Osteoblast (primary cell): ENCODE measurements around the gene RPL18A. TPM values are rescaled to one million over a fixed set of nuclear protein-coding genes. Genes with fewer than 3 reads are reported as not detected.
"Not testable (repeated sequence)": the region's sequence is repeated elsewhere in the genome, so short reads cannot be mapped to it uniquely, and the experiment has no call there.

Experiments used
- DNase-seq: peaks from one replicate; pipeline ENCODE4 v3.0.0; 2011; ENCODE audit warnings: low spot score, mixed read lengths; ENCODE audit not compliant: insufficient read length; ENCODE audit errors: missing footprints
- H2AFZ ChIP-seq: 2 replicates; pipeline ENCODE4 v1.6.0; 2011; ENCODE audit warnings: mild to moderate bottlenecking, low read length
- H3K27ac ChIP-seq: 2 replicates; pipeline ENCODE4 v1.5.1; 2011; ENCODE audit warnings: mild to moderate bottlenecking, low read depth, low read length, moderate library complexity
- H3K27me3 ChIP-seq: 2 replicates; pipeline ENCODE4 v1.6.0; 2012; ENCODE audit warnings: mild to moderate bottlenecking, control low read depth, inconsistent platforms, low read length, moderate library complexity; ENCODE audit not compliant: insufficient read depth
- H3K36me3 ChIP-seq: 2 replicates; pipeline ENCODE4 v1.5.1; 2011; ENCODE audit warnings: mild to moderate bottlenecking, low read length, control low read depth, moderate library complexity; ENCODE audit not compliant: insufficient read depth
- H3K4me1 ChIP-seq: 2 replicates; pipeline ENCODE4 v1.5.1; 2011; ENCODE audit warnings: mild to moderate bottlenecking, low read length, control low read depth, moderate library complexity; ENCODE audit not compliant: insufficient read depth
- H3K4me2 ChIP-seq: 2 replicates; pipeline ENCODE4 v1.6.0; 2011; ENCODE audit warnings: mild to moderate bottlenecking, low read length; ENCODE audit not compliant: insufficient read depth
- H3K4me3 ChIP-seq: fragments of 200-600 bp; sonication (generic); 3 replicates; pipeline ENCODE4 v1.5.1; 2012; ENCODE audit warnings: mild to moderate bottlenecking, low read length, inconsistent platforms; ENCODE audit not compliant: insufficient read depth
- H3K79me2 ChIP-seq: 2 replicates; pipeline ENCODE4 v1.6.0; 2012; ENCODE audit warnings: mild to moderate bottlenecking, low read length, control low read depth, inconsistent platforms; ENCODE audit not compliant: insufficient read depth
- H3K9me3 ChIP-seq: 2 replicates; pipeline ENCODE4 v1.5.1; 2011; ENCODE audit warnings: low read depth, low read length, control low read depth
- H4K20me1 ChIP-seq: 2 replicates; pipeline ENCODE4 v1.6.0; 2012; ENCODE audit warnings: mild to moderate bottlenecking, low read length, control low read depth; ENCODE audit not compliant: insufficient read depth
- total RNA-seq: library from RNA; depleted of rRNA; stranded (reverse); fragments of >200 nt; gene quantifications from 2 replicates; pipeline ENCODE4 v1.2.3, GENCODE V29; 2012
- TF ChIP-seq, protein P1 (sequence below): IDR thresholded peaks from 2 replicates; pipeline ENCODE4 v1.5.1; 2011; ENCODE audit warnings: mild to moderate bottlenecking, low read depth, low read length, moderate library complexity; ENCODE audit errors: extremely low read depth

Gene RPL18A
- total RNA-seq, 1 donor = 869 TPM

DNA sequence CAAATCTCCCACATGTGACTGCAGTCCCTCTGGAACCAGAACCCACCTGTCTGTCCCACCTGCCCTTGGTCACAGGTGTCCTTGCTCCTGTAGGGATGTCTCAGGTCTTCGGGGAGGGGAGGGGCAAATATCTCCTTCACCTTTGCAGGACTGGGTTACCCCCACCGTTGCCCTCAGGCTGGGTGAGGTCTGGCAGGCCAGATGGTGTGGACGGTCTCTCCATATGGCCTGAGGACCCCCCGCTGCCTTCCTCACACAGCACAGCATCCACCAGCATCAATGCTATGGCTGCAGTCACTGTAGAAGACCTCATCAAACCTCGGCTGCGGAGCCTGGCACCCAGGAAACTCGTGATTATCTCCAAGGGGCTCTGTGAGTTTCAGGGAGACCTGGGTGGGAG is 22.0 kb downstream of the RPL18A start:
- no peak overlapping the region for H3K4me3 ChIP-seq
- TF ChIP-seq, protein P1, sequence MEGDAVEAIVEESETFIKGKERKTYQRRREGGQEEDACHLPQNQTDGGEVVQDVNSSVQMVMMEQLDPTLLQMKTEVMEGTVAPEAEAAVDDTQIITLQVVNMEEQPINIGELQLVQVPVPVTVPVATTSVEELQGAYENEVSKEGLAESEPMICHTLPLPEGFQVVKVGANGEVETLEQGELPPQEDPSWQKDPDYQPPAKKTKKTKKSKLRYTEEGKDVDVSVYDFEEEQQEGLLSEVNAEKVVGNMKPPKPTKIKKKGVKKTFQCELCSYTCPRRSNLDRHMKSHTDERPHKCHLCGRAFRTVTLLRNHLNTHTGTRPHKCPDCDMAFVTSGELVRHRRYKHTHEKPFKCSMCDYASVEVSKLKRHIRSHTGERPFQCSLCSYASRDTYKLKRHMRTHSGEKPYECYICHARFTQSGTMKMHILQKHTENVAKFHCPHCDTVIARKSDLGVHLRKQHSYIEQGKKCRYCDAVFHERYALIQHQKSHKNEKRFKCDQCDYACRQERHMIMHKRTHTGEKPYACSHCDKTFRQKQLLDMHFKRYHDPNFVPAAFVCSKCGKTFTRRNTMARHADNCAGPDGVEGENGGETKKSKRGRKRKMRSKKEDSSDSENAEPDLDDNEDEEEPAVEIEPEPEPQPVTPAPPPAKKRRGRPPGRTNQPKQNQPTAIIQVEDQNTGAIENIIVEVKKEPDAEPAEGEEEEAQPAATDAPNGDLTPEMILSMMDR = no peak
- no peak overlapping the region for H3K27ac ChIP-seq
- H3K4me2 ChIP-seq = no peak overlapping the region
- DNase-seq = peak; percentile 74
- H3K36me3 ChIP-seq = no peaks in the 10 kb centered on the region
- H3K4me1 ChIP-seq = no peaks in the 10 kb centered on the region
- H2AFZ ChIP-seq = no peak overlapping the region
- no peaks in the 10 kb centered on the region for H3K27me3 ChIP-seq
- no peaks in the 10 kb centered on the region for H4K20me1 ChIP-seq
- no peaks in the 10 kb centered on the region for H3K9me3 ChIP-seq
- H3K79me2 ChIP-seq = no peaks in the 10 kb centered on the region

DNA sequence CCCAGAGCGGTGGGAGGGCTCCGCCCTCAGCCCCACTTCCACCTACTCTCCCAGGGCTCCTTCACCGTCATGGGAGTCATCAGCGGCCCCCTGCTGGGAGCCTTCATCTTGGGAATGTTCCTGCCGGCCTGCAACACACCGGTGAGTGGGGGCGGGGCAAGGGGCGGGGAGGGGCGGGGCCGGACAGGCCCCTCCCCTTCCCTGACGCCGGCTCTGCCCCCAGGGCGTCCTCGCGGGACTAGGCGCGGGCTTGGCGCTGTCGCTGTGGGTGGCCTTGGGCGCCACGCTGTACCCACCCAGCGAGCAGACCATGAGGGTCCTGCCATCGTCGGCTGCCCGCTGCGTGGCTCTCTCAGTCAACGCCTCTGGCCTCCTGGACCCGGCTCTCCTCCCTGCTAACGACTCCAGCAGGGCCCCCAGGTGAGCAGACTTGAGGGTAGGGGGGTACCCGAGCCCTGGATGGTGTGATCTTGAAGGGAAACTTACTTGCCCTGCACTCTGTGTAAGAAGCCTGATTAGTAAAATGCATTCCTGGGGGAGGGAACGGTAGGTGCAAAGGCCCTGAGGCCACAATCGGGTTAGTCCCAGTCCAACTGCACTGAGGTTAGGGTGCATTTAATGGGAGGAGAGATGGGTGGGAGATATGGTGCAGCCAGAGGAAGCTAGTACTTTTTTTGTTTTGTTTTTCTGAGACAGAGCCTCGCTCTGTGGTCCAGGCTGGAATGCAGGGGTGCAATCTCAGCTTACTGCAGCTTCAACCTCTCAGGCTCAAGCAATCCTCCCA is 24.1 kb downstream of the RPL18A start:
- Histone ChIP-seq H3K4me3 (no peak overlapping the region), H3K36me3 (no peaks in the 10 kb centered on the region), H3K27ac (no peak overlapping the region), H3K27me3 (no peaks in the 10 kb centered on the region), H3K4me2 (no peak overlapping the region), H2AFZ (no peak overlapping the region), H3K79me2 (no peaks in the 10 kb centered on the region), H3K9me3 (no peaks in the 10 kb centered on the region), H3K4me1 (no peaks in the 10 kb centered on the region), H4K20me1 (no peaks in the 10 kb centered on the region)
- TF ChIP-seq, protein P1 = no peak
- DNase-seq = peak; percentile 61

DNA sequence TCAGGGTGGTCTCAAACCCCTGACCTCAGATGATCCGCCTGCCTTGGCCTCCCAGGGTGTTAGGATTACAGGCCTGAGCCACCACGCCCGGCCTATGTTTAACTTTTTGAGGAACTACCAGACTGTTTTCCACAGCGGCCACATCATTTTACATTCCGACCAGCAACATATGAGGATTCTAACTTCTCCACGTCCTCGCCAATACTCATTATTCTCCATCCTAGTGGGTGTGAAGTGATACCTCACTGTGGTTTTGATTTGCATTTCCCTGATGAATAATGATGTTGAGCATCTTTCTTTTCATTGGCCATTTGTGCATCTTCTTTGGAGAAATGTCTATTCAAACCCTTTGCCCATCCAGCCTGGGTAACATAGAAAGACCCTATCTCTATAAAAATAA is 26.8 kb downstream of the RPL18A start:
- no peak overlapping the region for H3K4me3 ChIP-seq
- no peak overlapping the region for H2AFZ ChIP-seq
- no peaks in the 10 kb centered on the region for H3K4me1 ChIP-seq
- no peaks in the 10 kb centered on the region for H3K9me3 ChIP-seq
- H3K27ac ChIP-seq = no peak overlapping the region
- no peaks in the 10 kb centered on the region for H3K36me3 ChIP-seq
- H3K79me2 ChIP-seq = no peaks in the 10 kb centered on the region
- no peaks in the 10 kb centered on the region for H4K20me1 ChIP-seq
- TF ChIP-seq, protein P1 = no peak
- no peaks in the 10 kb centered on the region for H3K27me3 ChIP-seq
- no peak overlapping the region for H3K4me2 ChIP-seq
- no peak for DNase-seq

DNA sequence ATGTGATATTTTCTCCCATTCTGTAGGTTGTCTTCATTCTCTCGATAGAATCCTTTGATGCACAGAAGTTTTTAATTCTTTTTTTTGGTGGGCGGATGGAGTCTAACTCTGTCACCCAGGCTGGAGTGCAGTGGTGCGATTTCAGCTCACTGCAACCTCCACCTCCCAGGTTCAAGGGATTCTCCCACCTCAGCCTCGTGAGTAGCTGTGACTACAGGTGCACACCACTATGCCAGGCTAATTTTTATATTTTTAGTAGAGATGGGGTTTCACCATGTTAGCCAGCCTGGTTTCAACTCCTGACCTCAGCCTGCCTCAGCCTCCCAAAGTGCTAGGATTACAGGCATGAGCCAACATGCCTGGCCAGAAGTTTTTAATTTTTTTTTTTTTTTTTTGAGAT is 27.5 kb downstream of the RPL18A start:
- DNase-seq, H3K9me3 ChIP-seq, H3K4me2 ChIP-seq, H3K4me3 ChIP-seq, H3K27me3 ChIP-seq, H3K79me2 ChIP-seq, H3K36me3 ChIP-seq, H3K27ac ChIP-seq, H2AFZ ChIP-seq, H3K4me1 ChIP-seq, H4K20me1 ChIP-seq: not testable (repeated sequence)
